ENCODE measurements around the gene TIMM21.

TIMM21 gene

DNA sequence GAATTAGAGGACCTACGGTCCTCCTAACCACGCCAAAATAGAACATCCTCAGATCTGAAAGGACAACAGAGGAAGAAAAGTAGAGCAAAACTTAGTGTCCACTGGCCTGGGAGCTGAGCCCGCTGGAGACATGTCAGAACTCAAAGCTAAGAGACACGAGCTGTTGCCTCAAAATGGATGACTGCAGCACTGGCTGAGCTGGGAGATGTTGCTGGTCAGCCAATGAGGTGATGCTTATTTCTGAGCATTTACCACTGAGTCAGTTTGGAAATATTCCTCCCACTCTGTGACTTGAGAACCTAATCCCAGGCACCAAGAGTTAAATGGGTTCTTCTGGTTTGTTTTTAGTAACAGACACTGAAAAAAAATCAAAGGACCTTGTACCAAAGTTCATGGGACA is 33.3 kb upstream of the TIMM21 start:
- no peak overlapping the region for H3K4me2 ChIP-seq (ENCODE audit: low read depth, low read length, poor library complexity, severe bottlenecking)
- H3K4me3 ChIP-seq (ENCODE audit: low read length, poor library complexity, severe bottlenecking) = no peak overlapping the region
- H3K27me3 ChIP-seq (ENCODE audit: insufficient read depth, low read length, poor library complexity, severe bottlenecking) = no peaks in the 10 kb centered on the region
- TF ChIP-seq, protein P1, sequence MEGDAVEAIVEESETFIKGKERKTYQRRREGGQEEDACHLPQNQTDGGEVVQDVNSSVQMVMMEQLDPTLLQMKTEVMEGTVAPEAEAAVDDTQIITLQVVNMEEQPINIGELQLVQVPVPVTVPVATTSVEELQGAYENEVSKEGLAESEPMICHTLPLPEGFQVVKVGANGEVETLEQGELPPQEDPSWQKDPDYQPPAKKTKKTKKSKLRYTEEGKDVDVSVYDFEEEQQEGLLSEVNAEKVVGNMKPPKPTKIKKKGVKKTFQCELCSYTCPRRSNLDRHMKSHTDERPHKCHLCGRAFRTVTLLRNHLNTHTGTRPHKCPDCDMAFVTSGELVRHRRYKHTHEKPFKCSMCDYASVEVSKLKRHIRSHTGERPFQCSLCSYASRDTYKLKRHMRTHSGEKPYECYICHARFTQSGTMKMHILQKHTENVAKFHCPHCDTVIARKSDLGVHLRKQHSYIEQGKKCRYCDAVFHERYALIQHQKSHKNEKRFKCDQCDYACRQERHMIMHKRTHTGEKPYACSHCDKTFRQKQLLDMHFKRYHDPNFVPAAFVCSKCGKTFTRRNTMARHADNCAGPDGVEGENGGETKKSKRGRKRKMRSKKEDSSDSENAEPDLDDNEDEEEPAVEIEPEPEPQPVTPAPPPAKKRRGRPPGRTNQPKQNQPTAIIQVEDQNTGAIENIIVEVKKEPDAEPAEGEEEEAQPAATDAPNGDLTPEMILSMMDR (conservative IDR thresholded peaks at IDR 0.05; ENCODE audit: low read length) = no peak
- no peak for TF ChIP-seq EZH2phosphoT487 (IDR thresholded peaks at IDR 0.05; ENCODE audit: borderline replicate concordance)
- no peak overlapping the region for H3K9ac ChIP-seq (ENCODE audit: low read depth, low read length, poor library complexity, severe bottlenecking)
- peak overlapping the region; percentile 44; the same call in 1 of the 2 replicates for H2AFZ ChIP-seq (ENCODE audit: low read length)
- no peaks in the 10 kb centered on the region for H3K9me2 ChIP-seq (replicated peaks; ENCODE audit: low read depth, low read length)
- H4K20me1 ChIP-seq (ENCODE audit: insufficient read depth, low read length, poor library complexity, severe bottlenecking) = no peaks in the 10 kb centered on the region
- H3K4me1 ChIP-seq (ENCODE audit: insufficient read depth, low read length, poor library complexity, severe bottlenecking) = no peaks in the 10 kb centered on the region
- H3K9me3 ChIP-seq (ENCODE audit: insufficient read depth, low read depth, low read length) = peaks cover 6% of the 10 kb centered on the region; the same call in 1 of the 2 replicates
- H3K79me2 ChIP-seq (ENCODE audit: insufficient read depth, low read length) = no peaks in the 10 kb centered on the region
- no peaks in the 10 kb centered on the region for H3F3A ChIP-seq (ENCODE audit: low read depth)
- H3K36me3 ChIP-seq (ENCODE audit: insufficient read depth, low read length) = no peaks in the 10 kb centered on the region

DNA sequence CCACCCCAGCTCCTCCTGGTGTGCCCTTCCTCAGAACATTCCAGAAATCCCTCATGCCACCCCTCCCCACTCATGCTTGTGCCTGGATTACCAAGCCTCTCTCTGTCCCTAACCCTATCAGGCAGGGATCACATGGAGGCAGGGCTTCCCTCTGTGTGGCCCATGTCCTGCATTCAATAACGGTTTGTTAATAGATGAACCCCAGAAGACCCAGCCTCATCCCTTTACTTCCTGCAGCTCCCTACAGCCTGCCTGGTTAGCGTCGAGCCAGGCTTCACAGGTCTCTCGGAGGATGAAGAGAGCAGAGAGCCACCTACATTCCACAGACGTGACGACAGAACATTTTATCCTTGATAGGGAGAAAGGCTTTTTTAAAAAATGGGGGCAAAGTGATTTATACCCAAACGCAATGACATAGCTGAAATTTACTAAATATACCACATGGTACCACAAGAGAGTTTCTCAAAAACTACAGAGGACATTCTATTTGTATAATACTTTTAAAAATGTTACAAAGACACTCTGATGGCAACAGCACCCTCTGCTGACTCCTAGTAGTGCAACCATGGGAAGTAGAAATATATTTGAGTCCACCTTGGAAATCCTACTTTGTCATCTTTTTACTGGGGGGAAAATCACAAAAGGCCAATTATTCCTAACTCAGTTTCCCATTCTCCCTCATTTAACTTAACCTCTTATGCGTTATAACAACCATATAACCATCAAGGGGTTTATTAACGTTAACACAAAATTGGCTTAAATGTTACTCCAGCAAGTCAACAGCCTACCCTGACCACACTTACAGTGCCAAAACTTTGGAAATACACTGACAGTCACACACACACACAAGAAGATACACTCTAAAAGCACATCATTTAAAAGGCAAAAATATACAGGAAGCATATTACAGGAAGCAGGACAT is 31.4 kb upstream of the TIMM21 start:
- Histone ChIP-seq H3K4me2 (ENCODE audit: low read depth, low read length, poor library complexity, severe bottlenecking) (no peak overlapping the region), H3K27me3 (ENCODE audit: insufficient read depth, low read length, poor library complexity, severe bottlenecking) (no peaks in the 10 kb centered on the region), H3F3A (ENCODE audit: low read depth) (no peaks in the 10 kb centered on the region), H3K9me3 (ENCODE audit: insufficient read depth, low read depth, low read length) (peaks cover 6% of the 10 kb centered on the region; the same call in 1 of the 2 replicates), H2AFZ (ENCODE audit: low read length) (no peak overlapping the region), H3K9ac (ENCODE audit: low read depth, low read length, poor library complexity, severe bottlenecking) (no peak overlapping the region), H4K20me1 (ENCODE audit: insufficient read depth, low read length, poor library complexity, severe bottlenecking) (no peaks in the 10 kb centered on the region), H3K4me1 (ENCODE audit: insufficient read depth, low read length, poor library complexity, severe bottlenecking) (no peaks in the 10 kb centered on the region), H3K9me2 (replicated peaks; ENCODE audit: low read depth, low read length) (no peaks in the 10 kb centered on the region), H3K79me2 (ENCODE audit: insufficient read depth, low read length) (no peaks in the 10 kb centered on the region), H3K4me3 (ENCODE audit: low read length, poor library complexity, severe bottlenecking) (no peak overlapping the region), H3K36me3 (ENCODE audit: insufficient read depth, low read length) (no peaks in the 10 kb centered on the region)
- no peak for TF ChIP-seq EZH2phosphoT487 (IDR thresholded peaks at IDR 0.05; ENCODE audit: borderline replicate concordance)
- TF ChIP-seq, protein P1 (conservative IDR thresholded peaks at IDR 0.05; ENCODE audit: low read length) = peak; percentile 83

DNA sequence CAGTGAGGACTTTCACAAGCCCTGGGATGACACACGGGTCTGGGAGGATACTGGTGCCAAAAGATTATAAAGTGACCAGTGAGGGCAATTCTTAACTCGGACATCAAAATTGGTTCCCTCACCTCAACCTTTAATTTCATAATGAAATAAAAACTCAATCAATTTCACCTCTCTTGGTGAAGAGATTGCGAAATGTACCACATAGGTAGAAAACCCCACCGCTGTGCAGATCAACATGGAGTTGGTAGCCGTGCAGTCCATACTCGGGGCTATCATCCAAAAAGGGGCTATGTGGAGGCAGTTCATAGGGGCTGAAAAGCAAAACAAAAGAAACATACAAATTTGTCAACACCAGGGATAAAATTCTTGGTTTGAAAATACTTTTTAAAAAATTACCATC is 25.1 kb upstream of the TIMM21 start:
- Histone ChIP-seq H3K4me1 (ENCODE audit: insufficient read depth, low read length, poor library complexity, severe bottlenecking) (no peaks in the 10 kb centered on the region), H3K27me3 (ENCODE audit: insufficient read depth, low read length, poor library complexity, severe bottlenecking) (peaks cover 20% of the 10 kb centered on the region), H3K36me3 (ENCODE audit: insufficient read depth, low read length) (no peaks in the 10 kb centered on the region), H3K4me2 (ENCODE audit: low read depth, low read length, poor library complexity, severe bottlenecking) (no peak overlapping the region), H3K79me2 (ENCODE audit: insufficient read depth, low read length) (no peaks in the 10 kb centered on the region), H3K9me3 (ENCODE audit: insufficient read depth, low read depth, low read length) (no peaks in the 10 kb centered on the region), H3K9me2 (replicated peaks; ENCODE audit: low read depth, low read length) (no peaks in the 10 kb centered on the region), H2AFZ (ENCODE audit: low read length) (no peak overlapping the region), H3K4me3 (ENCODE audit: low read length, poor library complexity, severe bottlenecking) (no peak overlapping the region), H3F3A (ENCODE audit: low read depth) (no peaks in the 10 kb centered on the region), H3K9ac (ENCODE audit: low read depth, low read length, poor library complexity, severe bottlenecking) (no peak overlapping the region), H4K20me1 (ENCODE audit: insufficient read depth, low read length, poor library complexity, severe bottlenecking) (no peaks in the 10 kb centered on the region)
- TF ChIP-seq, protein P1 (conservative IDR thresholded peaks at IDR 0.05; ENCODE audit: low read length) = no peak
- no peak for TF ChIP-seq EZH2phosphoT487 (IDR thresholded peaks at IDR 0.05; ENCODE audit: borderline replicate concordance)
